Gastrocnemius medialis (tissue), 4 donors: ENCODE results near the gene CFAP54.

ENCODE experiments used
- CTCF ChIP-seq, 5 experiments: fragments of 450-650 bp in 3 of 5; fragments of 200-600 bp in 2 of 5; sonication (generic) in 2 of 5; IDR thresholded peaks in 4 of 5; conservative IDR thresholded peaks in 1 of 5; 1 replicate in 4 of 5; 2 replicates in 1 of 5; pipeline ENCODE4 v1.5.1; 2016 to 2019; ENCODE audit warnings: antibody characterized with exemption in 5 of 5, mild to moderate bottlenecking in 3 of 5, moderate library complexity in 3 of 5
- POLR2A ChIP-seq, 2 donors: fragments of 450-650 bp; IDR thresholded peaks; one replicate each; pipeline ENCODE4 v1.6.1; 2017; ENCODE audit warnings: antibody characterized with exemption in 2 of 2, mild to moderate bottlenecking in 2 of 2, moderate library complexity in 2 of 2

- TF ChIP-seq CTCF (IDR thresholded peaks at IDR 0.05 in 4 of 5, conservative IDR thresholded peaks at IDR 0.05 in 1 of 5) (no peak), POLR2A (IDR thresholded peaks at IDR 0.05) (no peak)
Measured at GRCh38 chr12:96808587-96808986, 319.2 kb downstream of the CFAP54 start.
